Erythroblast (primary cell): ENCODE data around the gene NBPF11.
"Not testable (repeated sequence)": the region's sequence is repeated elsewhere in the genome, so short reads cannot be mapped to it uniquely, and the experiment has no call there.

Experiments
- DNase-seq, 2 experiments: peaks; one replicate each; lab custom pipeline; 2025; lab: John Stamatoyannopoulos, UW
- GATA1 ChIP-seq: IDR thresholded peaks from 2 replicates; pipeline ENCODE4 v1.6.1; 2011; ENCODE audit warnings: low read depth, mild to moderate bottlenecking, control low read depth, low read length, moderate library complexity
- POLR2A ChIP-seq: IDR thresholded peaks from 2 replicates; pipeline ENCODE4 v1.6.1; 2011; ENCODE audit warnings: mild to moderate bottlenecking, low read length

Gene NBPF11

GRCh38 chr1:148151911-148152656 is at the start of gene NBPF11:
Gene NBPF11, minus strand, starts transcription at chr1:148152281. Its CDS starts 25,278 bp downstream, at chr1:148127003.
- peak; percentile 88 for DNase-seq

GRCh38 chr1:148197396-148197795 is 45.3 kb upstream of the NBPF11 start:
- not testable (repeated sequence) for DNase-seq

More at GRCh38 chr1:148151911-148152656, at the start of gene NBPF11:
- TF ChIP-seq POLR2A = peak; percentile 46

GRCh38 chr1:148196949-148197348 is 44.9 kb upstream of the NBPF11 start:
- DNase-seq = not testable (repeated sequence)

- DNase-seq = not testable (repeated sequence)
These were observed 43.0 kb upstream of the NBPF11 start for GRCh38 chr1:148195115-148195514.

GRCh38 chr1:148188768-148189167 is 36.7 kb upstream of the NBPF11 start:
- not testable (repeated sequence) for DNase-seq

- not testable (repeated sequence) for DNase-seq
These were observed 26.6 kb upstream of the NBPF11 start for GRCh38 chr1:148178682-148179081.

- DNase-seq = not testable (repeated sequence)
These were observed 23.3 kb upstream of the NBPF11 start for GRCh38 chr1:148175414-148175813.

- peak; percentile 38 to 60 for DNase-seq
These were observed 19.9 kb upstream of the NBPF11 start for GRCh38 chr1:148171995-148172394.

GRCh38 chr1:148166558-148167492 is 14.7 kb upstream of the NBPF11 start:
- DNase-seq = peak in 1 of 2 experiments; percentile 11
- TF ChIP-seq POLR2A = no peak
- no peak for TF ChIP-seq GATA1

- no peak for DNase-seq
- TF ChIP-seq POLR2A (no peak), GATA1 (no peak)
These were observed 10.3 kb upstream of the NBPF11 start for GRCh38 chr1:148162363-148162762.

- TF ChIP-seq POLR2A (no peak), GATA1 (no peak)
- no peak for DNase-seq
These were observed 9.2 kb upstream of the NBPF11 start for GRCh38 chr1:148161053-148161901.

GRCh38 chr1:148160343-148161052 is 8.4 kb upstream of the NBPF11 start:
- DNase-seq = no peak
- TF ChIP-seq GATA1 (no peak), POLR2A (no peak)

- TF ChIP-seq GATA1 = no peak
- TF ChIP-seq POLR2A = no peak
- DNase-seq = no peak
These were observed 7.9 kb upstream of the NBPF11 start for GRCh38 chr1:148160048-148160342.
